Bronchial epithelial cell (primary cell): Measurements from ENCODE around the gene ASRGL1. TPM values are rescaled to one million over a fixed set of nuclear protein-coding genes. Genes with fewer than 3 reads are reported as not detected.

Experiments used
- DNase-seq: peaks from one replicate; pipeline ENCODE4 v3.0.0-alpha.2; 2010; ENCODE audit warnings: low read depth
- FAIRE-seq: peaks from 2 replicates; lab custom pipeline; 2011; peaks lifted over from hg19 to GRCh38; lab: Jason Lieb, UNC
- H3K27me3 ChIP-seq: 2 replicates; pipeline ENCODE4 v1.5.1; 2011; ENCODE audit warnings: low read length; ENCODE audit not compliant: control insufficient read depth, insufficient read depth
- H3K36me3 ChIP-seq: 2 replicates; pipeline ENCODE4 v1.5.1; 2011; ENCODE audit warnings: low read length; ENCODE audit not compliant: control insufficient read depth, insufficient read depth
- H3K4me3 ChIP-seq: 2 replicates; pipeline ENCODE4 v1.5.1; 2011; ENCODE audit warnings: mild to moderate bottlenecking, low read depth, low read length, control low read depth
- total RNA-seq: library from RNA; depleted of rRNA; stranded (reverse); fragments of >200 nt; gene quantifications from 2 replicates; pipeline ENCODE4 v1.2.1, GENCODE V29; 2014
- TF ChIP-seq, protein P1 (sequence below): IDR thresholded peaks from 2 replicates; pipeline ENCODE4 v1.5.1; 2011; ENCODE audit warnings: mild to moderate bottlenecking, moderate library complexity, low read length, control low read depth, inconsistent platforms; ENCODE audit not compliant: insufficient read depth, severe bottlenecking

The ASRGL1 gene
- total RNA-seq, 1 donor from 2014 or later, result 0.53 TPM

DNA sequence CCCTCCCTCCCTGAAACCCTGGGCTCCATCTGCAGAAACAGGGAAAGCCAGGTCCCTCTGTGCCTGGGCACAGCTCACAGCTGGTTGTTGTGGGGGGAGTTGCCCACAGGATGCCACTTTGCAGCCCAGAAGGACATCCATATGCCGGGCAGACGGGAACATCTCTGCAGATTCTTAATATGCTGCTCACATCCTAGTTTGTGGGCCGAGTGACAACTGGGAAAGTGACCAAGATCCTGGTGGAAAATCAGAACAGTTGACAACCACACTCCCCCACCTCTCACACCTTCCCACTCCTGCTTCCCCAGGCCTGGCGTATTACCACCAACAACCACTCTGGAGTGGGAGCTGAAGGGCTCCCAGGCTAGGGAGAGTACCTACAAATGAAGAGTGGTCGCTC is 74.3 kb downstream of the ASRGL1 start:
- FAIRE-seq (no peak), DNase-seq (no peak)
- no peaks in the 10 kb centered on the region for H3K27me3 ChIP-seq
- TF ChIP-seq, protein P1, sequence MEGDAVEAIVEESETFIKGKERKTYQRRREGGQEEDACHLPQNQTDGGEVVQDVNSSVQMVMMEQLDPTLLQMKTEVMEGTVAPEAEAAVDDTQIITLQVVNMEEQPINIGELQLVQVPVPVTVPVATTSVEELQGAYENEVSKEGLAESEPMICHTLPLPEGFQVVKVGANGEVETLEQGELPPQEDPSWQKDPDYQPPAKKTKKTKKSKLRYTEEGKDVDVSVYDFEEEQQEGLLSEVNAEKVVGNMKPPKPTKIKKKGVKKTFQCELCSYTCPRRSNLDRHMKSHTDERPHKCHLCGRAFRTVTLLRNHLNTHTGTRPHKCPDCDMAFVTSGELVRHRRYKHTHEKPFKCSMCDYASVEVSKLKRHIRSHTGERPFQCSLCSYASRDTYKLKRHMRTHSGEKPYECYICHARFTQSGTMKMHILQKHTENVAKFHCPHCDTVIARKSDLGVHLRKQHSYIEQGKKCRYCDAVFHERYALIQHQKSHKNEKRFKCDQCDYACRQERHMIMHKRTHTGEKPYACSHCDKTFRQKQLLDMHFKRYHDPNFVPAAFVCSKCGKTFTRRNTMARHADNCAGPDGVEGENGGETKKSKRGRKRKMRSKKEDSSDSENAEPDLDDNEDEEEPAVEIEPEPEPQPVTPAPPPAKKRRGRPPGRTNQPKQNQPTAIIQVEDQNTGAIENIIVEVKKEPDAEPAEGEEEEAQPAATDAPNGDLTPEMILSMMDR, result no peak
- H3K36me3 ChIP-seq, result no peaks in the 10 kb centered on the region
- H3K4me3 ChIP-seq, result no peak overlapping the region

DNA sequence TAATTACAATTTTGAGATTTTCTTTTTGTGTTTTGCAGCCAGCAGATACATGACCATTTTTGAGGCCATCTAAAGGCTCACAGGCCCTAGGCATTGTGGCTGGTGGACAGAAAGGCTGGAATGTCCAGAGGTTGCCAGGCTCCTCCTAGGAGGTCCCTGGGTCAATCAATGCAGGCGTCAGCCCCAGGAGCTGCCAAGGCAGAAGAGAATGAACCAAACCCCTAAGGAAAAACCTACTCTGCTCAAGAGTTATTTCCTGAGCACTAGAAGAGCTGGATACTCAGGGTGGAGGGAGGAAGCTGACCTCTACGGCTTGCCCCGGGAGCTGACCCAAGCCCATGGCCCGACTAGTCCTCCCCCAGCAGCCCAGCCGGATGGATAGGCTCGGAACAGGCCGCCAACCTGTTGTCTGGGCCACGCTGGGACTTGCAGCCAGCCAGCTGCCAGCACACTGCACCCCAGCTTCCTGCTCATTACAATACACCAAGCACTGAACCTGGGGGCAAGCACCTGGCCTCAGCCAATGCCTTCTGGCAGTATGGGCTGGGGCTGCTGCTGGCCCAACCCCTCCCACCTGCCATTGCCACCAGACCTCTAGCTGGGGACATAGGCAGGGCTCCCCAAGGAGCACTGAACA is 75.9 kb downstream of the ASRGL1 start:
- FAIRE-seq (no peak), DNase-seq (peak; percentile 15)
- Histone ChIP-seq H3K36me3 (no peaks in the 10 kb centered on the region), H3K27me3 (no peaks in the 10 kb centered on the region), H3K4me3 (no peak overlapping the region)
- TF ChIP-seq, protein P1, result no peak

DNA sequence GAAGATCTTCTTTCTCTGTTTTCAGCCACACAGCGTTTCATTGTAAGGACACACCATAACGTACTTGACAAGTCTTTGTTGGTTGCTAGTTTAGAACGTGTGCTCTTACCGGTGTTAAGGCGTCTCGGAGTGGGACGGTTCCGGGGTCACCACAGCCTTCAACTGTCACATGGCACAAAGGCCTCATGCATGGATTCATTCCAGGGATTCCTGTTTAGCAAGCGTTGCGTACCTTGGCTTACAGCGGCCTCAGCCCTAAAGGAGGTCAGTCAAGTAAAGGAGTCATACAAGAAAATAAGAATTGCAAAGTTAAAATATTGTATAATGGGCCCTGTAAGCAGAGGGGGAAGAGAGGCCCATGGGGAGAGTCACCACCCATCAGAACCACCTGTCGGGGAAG is 79.3 kb downstream of the ASRGL1 start:
- no peak for FAIRE-seq

DNA sequence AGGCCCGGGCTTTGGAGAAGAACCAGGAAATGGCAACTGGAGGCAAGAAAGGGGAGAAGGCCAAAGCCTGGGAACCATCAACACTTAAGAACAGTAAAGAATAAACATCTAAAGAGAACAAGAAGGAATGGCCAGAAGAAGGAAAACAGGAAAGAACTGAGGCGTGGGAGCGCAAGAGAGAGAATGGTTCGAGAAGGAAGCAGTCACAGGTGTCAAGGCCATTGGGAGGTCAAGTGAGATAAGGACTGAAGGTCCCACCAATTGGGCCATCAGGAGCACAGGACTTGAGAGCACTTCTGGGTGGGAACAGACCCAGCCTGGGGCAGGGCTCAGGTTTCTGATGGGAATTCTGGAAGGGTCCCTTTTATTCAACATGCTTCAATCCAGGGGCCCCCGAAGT is 80.9 kb downstream of the ASRGL1 start:
- no peak overlapping the region for H3K4me3 ChIP-seq
- DNase-seq (no peak), FAIRE-seq (no peak)
- no peaks in the 10 kb centered on the region for H3K36me3 ChIP-seq
- TF ChIP-seq, protein P1, result no peak
- H3K27me3 ChIP-seq, result peaks cover 2% of the 10 kb centered on the region

More for the DNA sequence above, 79.3 kb downstream of the ASRGL1 start:
- no peaks in the 10 kb centered on the region for H3K36me3 ChIP-seq
- H3K27me3 ChIP-seq, result no peaks in the 10 kb centered on the region
- no peak for DNase-seq
- TF ChIP-seq, protein P1, result no peak
- H3K4me3 ChIP-seq, result no peak overlapping the region

DNA sequence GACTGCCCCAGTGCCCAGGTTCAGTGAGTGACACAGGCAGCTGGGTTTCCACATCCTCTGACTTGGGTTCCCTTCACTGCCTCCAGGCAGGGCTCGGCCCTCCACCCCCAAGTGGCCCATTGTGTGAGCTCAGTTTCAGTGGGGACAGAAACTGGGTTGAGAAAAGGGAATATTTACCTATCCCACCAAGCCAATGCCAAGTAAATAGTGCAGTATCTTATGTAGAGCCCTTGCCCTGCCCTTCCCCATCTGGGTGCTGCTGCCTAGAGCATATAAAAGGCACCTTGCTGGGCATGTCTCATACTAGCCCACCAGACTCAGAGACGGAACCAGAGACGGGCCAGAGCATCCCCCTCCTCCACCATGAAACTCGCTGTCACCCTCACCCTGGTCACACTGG is 81.5 kb downstream of the ASRGL1 start, which contains the start of gene SCGB1A1:
Gene SCGB1A1, plus strand, starts transcription at position 301 of the 400 bp plus-strand sequence. Its CDS starts 63 bp downstream, at position 364.
- Histone ChIP-seq H3K4me3 (no peak within 1 kb of the TSS), H3K36me3 (no peaks in the 10 kb centered on the region), H3K27me3 (peaks cover 3% of the 10 kb centered on the region)
- TF ChIP-seq, protein P1, result no peak
- DNase-seq (no peak), FAIRE-seq (no peak)
